ENCODE measurements around the gene ARMH3.

- no peak for TF ChIP-seq CTCF (conservative IDR thresholded peaks at IDR 0.05 in 1 of 2, IDR thresholded peaks at IDR 0.05 in 1 of 2; ENCODE audit: extremely low read depth in 1 of 2, insufficient read depth in 1 of 2, low read depth in 1 of 2, low read length in 2 of 2)
- no peak for TF ChIP-seq EZH2 (IDR thresholded peaks at IDR 0.05; ENCODE audit: borderline replicate concordance, low read length)
Observed at GRCh38 chr10:101818872-101819633, 236.9 kb downstream of the ARMH3 start.

Measured in mammary epithelial cell (primary cell).